ENCODE results near the gene CRHR1. TPM values are rescaled to one million over a fixed set of nuclear protein-coding genes. Genes with fewer than 3 reads are reported as not detected.

Gene CRHR1
- polyA plus RNA-seq, 2 of the 4 experiments (the other 2 are of a cell fraction) = 0.09 to 0.12 TPM

Other genes starting within 250 kb of the CRHR1 start
- gene SPPL2C, start 60.6 kb downstream of the CRHR1 start, polyA plus RNA-seq (2011; rRNA removed) = not detected in 2 replicates
- gene SPPL2C, start 60.6 kb downstream of the CRHR1 start, polyA plus RNA-seq (2017; fragmentation: RNase III; extraction: RNeasy Plus Mini Kit Qiagen cat#74134 plus additional on column Dnase treatment) = not detected in 3 replicates
- 1.1 and 1.2 TPM in 2 replicates for gene MAPT, start 110.2 kb downstream of the CRHR1 start, polyA plus RNA-seq (2011; rRNA removed)
- 1.1 to 1.6 TPM (median 1.2 TPM) in 3 replicates for gene MAPT, start 110.2 kb downstream of the CRHR1 start, polyA plus RNA-seq (2017; fragmentation: RNase III; extraction: RNeasy Plus Mini Kit Qiagen cat#74134 plus additional on column Dnase treatment)
- gene STH, start 214.9 kb downstream of the CRHR1 start, polyA plus RNA-seq (2011; rRNA removed) = not detected in 2 replicates
- not detected in 3 replicates for gene STH, start 214.9 kb downstream of the CRHR1 start, polyA plus RNA-seq (2017; fragmentation: RNase III; extraction: RNeasy Plus Mini Kit Qiagen cat#74134 plus additional on column Dnase treatment)